ENCODE results near the gene KRTAP10-11. TPM values are rescaled to one million over a fixed set of nuclear protein-coding genes. Genes with fewer than 3 reads are reported as not detected.

Gene KRTAP10-11
- total and polyA plus RNA-seq, 2 experiments from 2014 or later, result not detected

DNA sequence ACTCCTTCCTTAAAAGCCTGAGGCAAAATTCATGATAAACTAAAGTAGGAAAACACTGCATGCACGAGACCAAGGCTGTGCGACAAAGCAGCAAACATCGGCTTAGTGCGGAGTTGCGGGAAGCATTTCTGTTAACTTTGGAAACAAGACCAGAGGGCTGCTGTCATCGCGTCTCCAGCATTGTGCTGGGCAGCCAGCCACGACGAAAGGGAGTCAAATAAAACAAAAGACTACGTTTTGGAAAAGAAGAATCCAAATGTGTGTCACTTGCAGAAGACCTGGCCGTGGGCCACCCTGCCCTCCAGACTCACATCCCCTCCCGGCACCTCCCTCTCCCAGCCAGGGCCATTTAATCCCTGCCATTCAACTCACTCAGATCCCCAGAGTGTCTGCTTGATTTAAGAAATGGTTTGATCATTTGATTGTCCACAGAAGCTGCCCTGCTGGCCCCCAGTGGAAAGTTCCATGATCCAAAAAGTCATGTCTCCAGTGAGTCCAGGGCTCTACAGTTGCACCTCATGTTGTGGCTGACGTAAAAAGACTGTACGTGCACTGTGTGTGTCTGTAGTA, 2.4 kb upstream of the KRTAP10-11 start:
- Mint-ChIP-seq H3K36me3 (ENCODE audit: low read depth) (peaks cover 8% of the 10 kb centered on the region; the same call in 2 of the 3 replicates), H3K27ac (no peak overlapping the region), H3K4me1 (peaks cover 10% of the 10 kb centered on the region), H3K9me3 (peaks cover 32% of the 10 kb centered on the region), H3K27me3 (ENCODE audit: insufficient read depth, low read depth, poor library complexity) (peaks cover 4% of the 10 kb centered on the region), H3K4me3 (no peak overlapping the region)
- Histone ChIP-seq H3K27me3 (ENCODE audit: insufficient read depth) (no peaks in the 10 kb centered on the region), H3K4me1 (ENCODE audit: insufficient read depth) (no peaks in the 10 kb centered on the region), H3F3A (replicated peaks; ENCODE audit: low read depth) (no peaks in the 10 kb centered on the region), H3K9me2 (ENCODE audit: insufficient read depth) (no peaks in the 10 kb centered on the region), H3K36me3 (ENCODE audit: insufficient read depth) (no peaks in the 10 kb centered on the region), H3K79me2 (replicated peaks; ENCODE audit: insufficient read depth) (no peaks in the 10 kb centered on the region), H3K4me2 (no peak overlapping the region), H3K4me3 (no peak overlapping the region), H3K27ac (ENCODE audit: low read depth) (no peak overlapping the region), H4K20me1 (replicated peaks; ENCODE audit: insufficient read depth) (no peaks in the 10 kb centered on the region), H2AFZ (no peak overlapping the region)
- DNase-seq (ENCODE audit: low spot score) (no peak), ATAC-seq (no peak)
- no peak for TF ChIP-seq POLR2AphosphoS5 (IDR thresholded peaks at IDR 0.05; ENCODE audit: low read depth)
- no peak for TF ChIP-seq STAT1 (IDR thresholded peaks at IDR 0.05; ENCODE audit: unreplicated experiment)
- TF ChIP-seq, protein P1, sequence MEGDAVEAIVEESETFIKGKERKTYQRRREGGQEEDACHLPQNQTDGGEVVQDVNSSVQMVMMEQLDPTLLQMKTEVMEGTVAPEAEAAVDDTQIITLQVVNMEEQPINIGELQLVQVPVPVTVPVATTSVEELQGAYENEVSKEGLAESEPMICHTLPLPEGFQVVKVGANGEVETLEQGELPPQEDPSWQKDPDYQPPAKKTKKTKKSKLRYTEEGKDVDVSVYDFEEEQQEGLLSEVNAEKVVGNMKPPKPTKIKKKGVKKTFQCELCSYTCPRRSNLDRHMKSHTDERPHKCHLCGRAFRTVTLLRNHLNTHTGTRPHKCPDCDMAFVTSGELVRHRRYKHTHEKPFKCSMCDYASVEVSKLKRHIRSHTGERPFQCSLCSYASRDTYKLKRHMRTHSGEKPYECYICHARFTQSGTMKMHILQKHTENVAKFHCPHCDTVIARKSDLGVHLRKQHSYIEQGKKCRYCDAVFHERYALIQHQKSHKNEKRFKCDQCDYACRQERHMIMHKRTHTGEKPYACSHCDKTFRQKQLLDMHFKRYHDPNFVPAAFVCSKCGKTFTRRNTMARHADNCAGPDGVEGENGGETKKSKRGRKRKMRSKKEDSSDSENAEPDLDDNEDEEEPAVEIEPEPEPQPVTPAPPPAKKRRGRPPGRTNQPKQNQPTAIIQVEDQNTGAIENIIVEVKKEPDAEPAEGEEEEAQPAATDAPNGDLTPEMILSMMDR (conservative IDR thresholded peaks at IDR 0.05; ENCODE audit: low read depth in 2 of 2), result no peak
- TF ChIP-seq, protein P2, sequence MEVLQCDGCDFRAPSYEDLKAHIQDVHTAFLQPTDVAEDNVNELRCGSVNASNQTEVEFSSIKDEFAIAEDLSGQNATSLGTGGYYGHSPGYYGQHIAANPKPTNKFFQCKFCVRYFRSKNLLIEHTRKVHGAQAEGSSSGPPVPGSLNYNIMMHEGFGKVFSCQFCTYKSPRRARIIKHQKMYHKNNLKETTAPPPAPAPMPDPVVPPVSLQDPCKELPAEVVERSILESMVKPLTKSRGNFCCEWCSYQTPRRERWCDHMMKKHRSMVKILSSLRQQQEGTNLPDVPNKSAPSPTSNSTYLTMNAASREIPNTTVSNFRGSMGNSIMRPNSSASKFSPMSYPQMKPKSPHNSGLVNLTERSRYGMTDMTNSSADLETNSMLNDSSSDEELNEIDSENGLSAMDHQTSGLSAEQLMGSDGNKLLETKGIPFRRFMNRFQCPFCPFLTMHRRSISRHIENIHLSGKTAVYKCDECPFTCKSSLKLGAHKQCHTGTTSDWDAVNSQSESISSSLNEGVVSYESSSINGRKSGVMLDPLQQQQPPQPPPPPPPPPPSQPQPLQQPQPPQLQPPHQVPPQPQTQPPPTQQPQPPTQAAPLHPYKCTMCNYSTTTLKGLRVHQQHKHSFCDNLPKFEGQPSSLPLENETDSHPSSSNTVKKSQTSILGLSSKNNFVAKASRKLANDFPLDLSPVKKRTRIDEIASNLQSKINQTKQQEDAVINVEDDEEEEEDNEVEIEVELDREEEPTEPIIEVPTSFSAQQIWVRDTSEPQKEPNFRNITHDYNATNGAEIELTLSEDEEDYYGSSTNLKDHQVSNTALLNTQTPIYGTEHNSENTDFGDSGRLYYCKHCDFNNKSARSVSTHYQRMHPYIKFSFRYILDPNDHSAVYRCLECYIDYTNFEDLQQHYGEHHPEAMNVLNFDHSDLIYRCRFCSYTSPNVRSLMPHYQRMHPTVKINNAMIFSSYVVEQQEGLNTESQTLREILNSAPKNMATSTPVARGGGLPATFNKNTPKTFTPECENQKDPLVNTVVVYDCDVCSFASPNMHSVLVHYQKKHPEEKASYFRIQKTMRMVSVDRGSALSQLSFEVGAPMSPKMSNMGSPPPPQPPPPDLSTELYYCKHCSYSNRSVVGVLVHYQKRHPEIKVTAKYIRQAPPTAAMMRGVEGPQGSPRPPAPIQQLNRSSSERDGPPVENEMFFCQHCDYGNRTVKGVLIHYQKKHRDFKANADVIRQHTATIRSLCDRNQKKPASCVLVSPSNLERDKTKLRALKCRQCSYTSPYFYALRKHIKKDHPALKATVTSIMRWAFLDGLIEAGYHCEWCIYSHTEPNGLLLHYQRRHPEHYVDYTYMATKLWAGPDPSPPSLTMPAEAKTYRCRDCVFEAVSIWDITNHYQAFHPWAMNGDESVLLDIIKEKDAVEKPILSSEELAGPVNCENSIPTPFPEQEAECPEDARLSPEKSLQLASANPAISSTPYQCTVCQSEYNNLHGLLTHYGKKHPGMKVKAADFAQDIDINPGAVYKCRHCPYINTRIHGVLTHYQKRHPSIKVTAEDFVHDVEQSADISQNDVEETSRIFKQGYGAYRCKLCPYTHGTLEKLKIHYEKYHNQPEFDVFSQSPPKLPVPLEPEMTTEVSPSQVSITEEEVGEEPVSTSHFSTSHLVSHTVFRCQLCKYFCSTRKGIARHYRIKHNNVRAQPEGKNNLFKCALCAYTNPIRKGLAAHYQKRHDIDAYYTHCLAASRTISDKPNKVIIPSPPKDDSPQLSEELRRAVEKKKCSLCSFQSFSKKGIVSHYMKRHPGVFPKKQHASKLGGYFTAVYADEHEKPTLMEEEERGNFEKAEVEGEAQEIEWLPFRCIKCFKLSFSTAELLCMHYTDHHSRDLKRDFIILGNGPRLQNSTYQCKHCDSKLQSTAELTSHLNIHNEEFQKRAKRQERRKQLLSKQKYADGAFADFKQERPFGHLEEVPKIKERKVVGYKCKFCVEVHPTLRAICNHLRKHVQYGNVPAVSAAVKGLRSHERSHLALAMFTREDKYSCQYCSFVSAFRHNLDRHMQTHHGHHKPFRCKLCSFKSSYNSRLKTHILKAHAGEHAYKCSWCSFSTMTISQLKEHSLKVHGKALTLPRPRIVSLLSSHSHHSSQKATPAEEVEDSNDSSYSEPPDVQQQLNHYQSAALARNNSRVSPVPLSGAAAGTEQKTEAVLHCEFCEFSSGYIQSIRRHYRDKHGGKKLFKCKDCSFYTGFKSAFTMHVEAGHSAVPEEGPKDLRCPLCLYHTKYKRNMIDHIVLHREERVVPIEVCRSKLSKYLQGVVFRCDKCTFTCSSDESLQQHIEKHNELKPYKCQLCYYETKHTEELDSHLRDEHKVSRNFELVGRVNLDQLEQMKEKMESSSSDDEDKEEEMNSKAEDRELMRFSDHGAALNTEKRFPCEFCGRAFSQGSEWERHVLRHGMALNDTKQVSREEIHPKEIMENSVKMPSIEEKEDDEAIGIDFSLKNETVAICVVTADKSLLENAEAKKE (CRISPR knock-in tag; IDR thresholded peaks at IDR 0.05), result no peak
- TF ChIP-seq NANOG (IDR thresholded peaks at IDR 0.05; ENCODE audit: borderline replicate concordance), result no peak
- no peak for TF ChIP-seq ZNF114 (CRISPR knock-in tag; IDR thresholded peaks at IDR 0.05)
- TF ChIP-seq CREB1 (CRISPR knock-in tag; IDR thresholded peaks at IDR 0.05; ENCODE audit: low read depth), result no peak
- TF ChIP-seq, protein P3, sequence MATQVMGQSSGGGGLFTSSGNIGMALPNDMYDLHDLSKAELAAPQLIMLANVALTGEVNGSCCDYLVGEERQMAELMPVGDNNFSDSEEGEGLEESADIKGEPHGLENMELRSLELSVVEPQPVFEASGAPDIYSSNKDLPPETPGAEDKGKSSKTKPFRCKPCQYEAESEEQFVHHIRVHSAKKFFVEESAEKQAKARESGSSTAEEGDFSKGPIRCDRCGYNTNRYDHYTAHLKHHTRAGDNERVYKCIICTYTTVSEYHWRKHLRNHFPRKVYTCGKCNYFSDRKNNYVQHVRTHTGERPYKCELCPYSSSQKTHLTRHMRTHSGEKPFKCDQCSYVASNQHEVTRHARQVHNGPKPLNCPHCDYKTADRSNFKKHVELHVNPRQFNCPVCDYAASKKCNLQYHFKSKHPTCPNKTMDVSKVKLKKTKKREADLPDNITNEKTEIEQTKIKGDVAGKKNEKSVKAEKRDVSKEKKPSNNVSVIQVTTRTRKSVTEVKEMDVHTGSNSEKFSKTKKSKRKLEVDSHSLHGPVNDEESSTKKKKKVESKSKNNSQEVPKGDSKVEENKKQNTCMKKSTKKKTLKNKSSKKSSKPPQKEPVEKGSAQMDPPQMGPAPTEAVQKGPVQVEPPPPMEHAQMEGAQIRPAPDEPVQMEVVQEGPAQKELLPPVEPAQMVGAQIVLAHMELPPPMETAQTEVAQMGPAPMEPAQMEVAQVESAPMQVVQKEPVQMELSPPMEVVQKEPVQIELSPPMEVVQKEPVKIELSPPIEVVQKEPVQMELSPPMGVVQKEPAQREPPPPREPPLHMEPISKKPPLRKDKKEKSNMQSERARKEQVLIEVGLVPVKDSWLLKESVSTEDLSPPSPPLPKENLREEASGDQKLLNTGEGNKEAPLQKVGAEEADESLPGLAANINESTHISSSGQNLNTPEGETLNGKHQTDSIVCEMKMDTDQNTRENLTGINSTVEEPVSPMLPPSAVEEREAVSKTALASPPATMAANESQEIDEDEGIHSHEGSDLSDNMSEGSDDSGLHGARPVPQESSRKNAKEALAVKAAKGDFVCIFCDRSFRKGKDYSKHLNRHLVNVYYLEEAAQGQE (IDR thresholded peaks at IDR 0.05; ENCODE audit: unreplicated experiment), result no peak
- no peak for TF ChIP-seq EZH2phosphoT487 (IDR thresholded peaks at IDR 0.05; ENCODE audit: unreplicated experiment)
- no peak for TF ChIP-seq EZH2 (IDR thresholded peaks at IDR 0.05; ENCODE audit: low read depth, unreplicated experiment)
- TF ChIP-seq ZNF331 (CRISPR knock-in tag; IDR thresholded peaks at IDR 0.05; ENCODE audit: low read depth), result no peak
- TF ChIP-seq JUNB (IDR thresholded peaks at IDR 0.05; ENCODE audit: unreplicated experiment), result no peak

Data from GM23338 (cell line).